Liver (tissue), 3 donors: ENCODE data around the gene ZDHHC11.
"Not testable (repeated sequence)": the region's sequence is repeated elsewhere in the genome, so short reads cannot be mapped to it uniquely, and the experiment has no call there.

Source experiments
- EGR1 ChIP-seq, 2 donors: IDR thresholded peaks; 2 replicates each; pipeline ENCODE4 v1.6.1; 2016 to 2018; ENCODE audit warnings: antibody characterized with exemption in 2 of 2, low read depth in 2 of 2
- FOXA1 ChIP-seq: IDR thresholded peaks from 2 replicates; pipeline ENCODE4 v1.6.1; 2016; ENCODE audit warnings: antibody characterized with exemption
- GABPA ChIP-seq, 2 donors: IDR thresholded peaks in 1 of 2; conservative IDR thresholded peaks in 1 of 2; 2 replicates each; pipeline ENCODE4 v1.6.1; 2016; ENCODE audit warnings: antibody characterized with exemption in 2 of 2, mild to moderate bottlenecking in 1 of 2, moderate library complexity in 1 of 2
- JUND ChIP-seq, 2 donors: IDR thresholded peaks; 2 replicates each; pipeline ENCODE4 v1.6.1; 2016; ENCODE audit warnings: antibody characterized with exemption in 2 of 2
- RAD21 ChIP-seq, 2 donors: IDR thresholded peaks; 2 replicates each; pipeline ENCODE4 v1.6.1; 2016; ENCODE audit warnings: antibody characterized with exemption in 2 of 2, mild to moderate bottlenecking in 2 of 2
- RXRA ChIP-seq, 2 donors: IDR thresholded peaks; 2 replicates each; pipeline ENCODE4 v1.6.1; 2017 to 2018; ENCODE audit warnings: antibody characterized with exemption in 2 of 2, mild to moderate bottlenecking in 1 of 2
- SP1 ChIP-seq: IDR thresholded peaks from 2 replicates; pipeline ENCODE4 v1.6.1; 2018; ENCODE audit warnings: antibody characterized with exemption, mild to moderate bottlenecking
- YY1 ChIP-seq: IDR thresholded peaks from 2 replicates; pipeline ENCODE4 v1.6.1; 2016; ENCODE audit warnings: antibody characterized with exemption, mild to moderate bottlenecking
- TF ChIP-seq, protein P1 (sequence below): IDR thresholded peaks from 2 replicates; pipeline ENCODE4 v1.6.1; 2016; ENCODE audit warnings: antibody characterized with exemption, mild to moderate bottlenecking
- TF ChIP-seq, protein P2 (sequence below): fragments of 150-350 bp; IDR thresholded peaks from 2 replicates; pipeline ENCODE4 v1.5.1; 2017; ENCODE audit warnings: improper control_type of control experiment, low read depth, low read length; ENCODE audit not compliant: missing input control
- TF ChIP-seq, protein P3 (sequence below): IDR thresholded peaks from 2 replicates; pipeline ENCODE4 v1.6.1; 2016; ENCODE audit warnings: antibody characterized with exemption
- TF ChIP-seq, protein P4 (sequence below): IDR thresholded peaks from 2 replicates; pipeline ENCODE4 v1.6.1; 2016; ENCODE audit warnings: antibody characterized with exemption
- TF ChIP-seq, protein P5 (sequence below): IDR thresholded peaks from 2 replicates; pipeline ENCODE4 v1.6.1; 2016; ENCODE audit warnings: antibody characterized with exemption
- donor health status: healthy.
- donor health status: healthy.

DNA sequence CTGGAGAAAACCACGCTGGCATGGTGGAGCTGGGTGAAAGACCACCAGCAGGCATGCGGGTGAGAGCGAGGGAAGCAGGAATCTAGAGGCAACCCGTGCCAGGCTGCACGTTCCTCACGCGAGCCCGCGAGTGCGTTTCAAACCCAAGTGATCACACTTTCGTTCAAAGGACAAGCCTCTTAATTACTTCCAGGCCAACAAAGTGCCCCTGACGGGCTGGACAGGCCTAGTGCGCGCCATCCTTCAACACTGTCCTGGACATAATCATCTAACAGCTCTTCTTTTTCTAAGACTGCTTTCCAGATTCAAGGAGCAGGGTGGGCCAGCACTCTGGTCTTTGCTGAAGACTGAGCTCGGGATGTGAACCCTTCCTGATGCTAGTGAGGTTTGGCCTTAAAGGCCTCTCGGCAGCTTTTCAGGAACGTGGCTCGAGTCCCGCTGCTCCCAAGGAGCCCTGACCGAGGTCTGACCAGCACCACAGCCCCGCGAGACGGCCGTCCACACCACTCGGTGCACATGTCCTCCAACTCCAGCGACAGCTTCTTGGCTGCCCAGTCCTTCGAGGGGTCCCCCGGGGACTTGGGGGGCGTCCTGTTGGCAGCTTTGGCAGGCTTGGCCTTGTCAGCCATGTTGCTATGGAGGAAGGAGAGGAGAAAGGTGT lies 81.2 kb downstream of the ZDHHC11 start:
- TF ChIP-seq, protein P1, sequence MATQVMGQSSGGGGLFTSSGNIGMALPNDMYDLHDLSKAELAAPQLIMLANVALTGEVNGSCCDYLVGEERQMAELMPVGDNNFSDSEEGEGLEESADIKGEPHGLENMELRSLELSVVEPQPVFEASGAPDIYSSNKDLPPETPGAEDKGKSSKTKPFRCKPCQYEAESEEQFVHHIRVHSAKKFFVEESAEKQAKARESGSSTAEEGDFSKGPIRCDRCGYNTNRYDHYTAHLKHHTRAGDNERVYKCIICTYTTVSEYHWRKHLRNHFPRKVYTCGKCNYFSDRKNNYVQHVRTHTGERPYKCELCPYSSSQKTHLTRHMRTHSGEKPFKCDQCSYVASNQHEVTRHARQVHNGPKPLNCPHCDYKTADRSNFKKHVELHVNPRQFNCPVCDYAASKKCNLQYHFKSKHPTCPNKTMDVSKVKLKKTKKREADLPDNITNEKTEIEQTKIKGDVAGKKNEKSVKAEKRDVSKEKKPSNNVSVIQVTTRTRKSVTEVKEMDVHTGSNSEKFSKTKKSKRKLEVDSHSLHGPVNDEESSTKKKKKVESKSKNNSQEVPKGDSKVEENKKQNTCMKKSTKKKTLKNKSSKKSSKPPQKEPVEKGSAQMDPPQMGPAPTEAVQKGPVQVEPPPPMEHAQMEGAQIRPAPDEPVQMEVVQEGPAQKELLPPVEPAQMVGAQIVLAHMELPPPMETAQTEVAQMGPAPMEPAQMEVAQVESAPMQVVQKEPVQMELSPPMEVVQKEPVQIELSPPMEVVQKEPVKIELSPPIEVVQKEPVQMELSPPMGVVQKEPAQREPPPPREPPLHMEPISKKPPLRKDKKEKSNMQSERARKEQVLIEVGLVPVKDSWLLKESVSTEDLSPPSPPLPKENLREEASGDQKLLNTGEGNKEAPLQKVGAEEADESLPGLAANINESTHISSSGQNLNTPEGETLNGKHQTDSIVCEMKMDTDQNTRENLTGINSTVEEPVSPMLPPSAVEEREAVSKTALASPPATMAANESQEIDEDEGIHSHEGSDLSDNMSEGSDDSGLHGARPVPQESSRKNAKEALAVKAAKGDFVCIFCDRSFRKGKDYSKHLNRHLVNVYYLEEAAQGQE = not testable (repeated sequence)
- TF ChIP-seq, protein P2, sequence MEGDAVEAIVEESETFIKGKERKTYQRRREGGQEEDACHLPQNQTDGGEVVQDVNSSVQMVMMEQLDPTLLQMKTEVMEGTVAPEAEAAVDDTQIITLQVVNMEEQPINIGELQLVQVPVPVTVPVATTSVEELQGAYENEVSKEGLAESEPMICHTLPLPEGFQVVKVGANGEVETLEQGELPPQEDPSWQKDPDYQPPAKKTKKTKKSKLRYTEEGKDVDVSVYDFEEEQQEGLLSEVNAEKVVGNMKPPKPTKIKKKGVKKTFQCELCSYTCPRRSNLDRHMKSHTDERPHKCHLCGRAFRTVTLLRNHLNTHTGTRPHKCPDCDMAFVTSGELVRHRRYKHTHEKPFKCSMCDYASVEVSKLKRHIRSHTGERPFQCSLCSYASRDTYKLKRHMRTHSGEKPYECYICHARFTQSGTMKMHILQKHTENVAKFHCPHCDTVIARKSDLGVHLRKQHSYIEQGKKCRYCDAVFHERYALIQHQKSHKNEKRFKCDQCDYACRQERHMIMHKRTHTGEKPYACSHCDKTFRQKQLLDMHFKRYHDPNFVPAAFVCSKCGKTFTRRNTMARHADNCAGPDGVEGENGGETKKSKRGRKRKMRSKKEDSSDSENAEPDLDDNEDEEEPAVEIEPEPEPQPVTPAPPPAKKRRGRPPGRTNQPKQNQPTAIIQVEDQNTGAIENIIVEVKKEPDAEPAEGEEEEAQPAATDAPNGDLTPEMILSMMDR = not testable (repeated sequence)
- not testable (repeated sequence) for TF ChIP-seq GABPA (IDR thresholded peaks at IDR 0.05 in 1 of 2, conservative IDR thresholded peaks at IDR 0.05 in 1 of 2); JUND (IDR thresholded peaks at IDR 0.05); RXRA (IDR thresholded peaks at IDR 0.05); FOXA1; RAD21 (IDR thresholded peaks at IDR 0.05); SP1; YY1; EGR1 (IDR thresholded peaks at IDR 0.05; ENCODE audit: low read depth in 2 of 2)
- TF ChIP-seq, protein P3, sequence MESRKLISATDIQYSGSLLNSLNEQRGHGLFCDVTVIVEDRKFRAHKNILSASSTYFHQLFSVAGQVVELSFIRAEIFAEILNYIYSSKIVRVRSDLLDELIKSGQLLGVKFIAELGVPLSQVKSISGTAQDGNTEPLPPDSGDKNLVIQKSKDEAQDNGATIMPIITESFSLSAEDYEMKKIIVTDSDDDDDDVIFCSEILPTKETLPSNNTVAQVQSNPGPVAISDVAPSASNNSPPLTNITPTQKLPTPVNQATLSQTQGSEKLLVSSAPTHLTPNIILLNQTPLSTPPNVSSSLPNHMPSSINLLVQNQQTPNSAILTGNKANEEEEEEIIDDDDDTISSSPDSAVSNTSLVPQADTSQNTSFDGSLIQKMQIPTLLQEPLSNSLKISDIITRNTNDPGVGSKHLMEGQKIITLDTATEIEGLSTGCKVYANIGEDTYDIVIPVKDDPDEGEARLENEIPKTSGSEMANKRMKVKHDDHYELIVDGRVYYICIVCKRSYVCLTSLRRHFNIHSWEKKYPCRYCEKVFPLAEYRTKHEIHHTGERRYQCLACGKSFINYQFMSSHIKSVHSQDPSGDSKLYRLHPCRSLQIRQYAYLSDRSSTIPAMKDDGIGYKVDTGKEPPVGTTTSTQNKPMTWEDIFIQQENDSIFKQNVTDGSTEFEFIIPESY = not testable (repeated sequence)
- TF ChIP-seq, protein P4, sequence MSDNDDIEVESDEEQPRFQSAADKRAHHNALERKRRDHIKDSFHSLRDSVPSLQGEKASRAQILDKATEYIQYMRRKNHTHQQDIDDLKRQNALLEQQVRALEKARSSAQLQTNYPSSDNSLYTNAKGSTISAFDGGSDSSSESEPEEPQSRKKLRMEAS = not testable (repeated sequence)
- TF ChIP-seq, protein P5, sequence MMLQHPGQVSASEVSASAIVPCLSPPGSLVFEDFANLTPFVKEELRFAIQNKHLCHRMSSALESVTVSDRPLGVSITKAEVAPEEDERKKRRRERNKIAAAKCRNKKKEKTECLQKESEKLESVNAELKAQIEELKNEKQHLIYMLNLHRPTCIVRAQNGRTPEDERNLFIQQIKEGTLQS = not testable (repeated sequence)
